ENCODE results near the gene SLC17A1.

The SLC17A1 gene

GRCh38 chr6:25874118-25874517 is 42.3 kb upstream of the SLC17A1 start, which contains the start of gene SLC17A3:
TSS of gene SLC17A3 (minus strand) at chr6:25874243. CDS start at chr6:25868387, 5,856 bp downstream.
- H3K4me3 ChIP-seq (ENCODE audit: low read depth, low read length) = no peak within 1 kb of the TSS
- no peak for DNase-seq (ENCODE audit: low read depth)
- TF ChIP-seq CTCF (conservative IDR thresholded peaks at IDR 0.05; ENCODE audit: low read depth, low read length) = no peak

GRCh38 chr6:25872814-25873213 is 41.0 kb upstream of the SLC17A1 start:
- no peak for DNase-seq (ENCODE audit: low read depth)
- TF ChIP-seq CTCF (conservative IDR thresholded peaks at IDR 0.05; ENCODE audit: low read depth, low read length) = no peak
- H3K4me3 ChIP-seq (ENCODE audit: low read depth, low read length) = no peak overlapping the region

- no peak for DNase-seq (ENCODE audit: low read depth)
- H3K4me3 ChIP-seq (ENCODE audit: low read depth, low read length) = no peak overlapping the region
- no peak for TF ChIP-seq CTCF (conservative IDR thresholded peaks at IDR 0.05; ENCODE audit: low read depth, low read length)
Observed at GRCh38 chr6:25869840-25870239, 38.0 kb upstream of the SLC17A1 start.

- DNase-seq (ENCODE audit: low read depth) = no peak
- TF ChIP-seq CTCF (conservative IDR thresholded peaks at IDR 0.05; ENCODE audit: low read depth, low read length) = no peak
- H3K4me3 ChIP-seq (ENCODE audit: low read depth, low read length) = no peak overlapping the region
Observed at GRCh38 chr6:25868436-25869183, 36.8 kb upstream of the SLC17A1 start.

- H3K4me3 ChIP-seq (ENCODE audit: low read depth, low read length) = no peak overlapping the region
- DNase-seq (ENCODE audit: low read depth) = no peak
- no peak for TF ChIP-seq CTCF (conservative IDR thresholded peaks at IDR 0.05; ENCODE audit: low read depth, low read length)
Observed at GRCh38 chr6:25866011-25866410, 34.2 kb upstream of the SLC17A1 start.

- no peak for DNase-seq (ENCODE audit: low read depth)
- H3K4me3 ChIP-seq (ENCODE audit: low read depth, low read length) = no peak overlapping the region
- TF ChIP-seq CTCF (conservative IDR thresholded peaks at IDR 0.05; ENCODE audit: low read depth, low read length) = no peak
Observed at GRCh38 chr6:25863360-25863759, 31.5 kb upstream of the SLC17A1 start.

GRCh38 chr6:25862199-25862598 is 30.3 kb upstream of the SLC17A1 start:
- H3K4me3 ChIP-seq (ENCODE audit: low read depth, low read length) = no peak overlapping the region
- no peak for DNase-seq (ENCODE audit: low read depth)
- no peak for TF ChIP-seq CTCF (conservative IDR thresholded peaks at IDR 0.05; ENCODE audit: low read depth, low read length)

Data from choroid plexus epithelial cell (primary cell).